HEK293T (cell line): ENCODE measurements around the gene PPP1R15B.
"Not testable (repeated sequence)": the region's sequence is repeated elsewhere in the genome, so short reads cannot be mapped to it uniquely, and the experiment has no call there.

Source experiments
- CTCF ChIA-PET: fragments of 350-600 bp; formaldehyde crosslinking; extraction: SDS; loops from one replicate; lab custom pipeline; 2021; ENCODE audit warnings: antibody characterized with exemption, inconsistent platforms; lab: Yijun Ruan, JAX
- POLR2A ChIA-PET: fragments of 350-600 bp; formaldehyde crosslinking; extraction: SDS; loops from one replicate; lab custom pipeline; 2020; ENCODE audit warnings: antibody characterized with exemption, inconsistent platforms; lab: Yijun Ruan, JAX
- DNase-seq: peaks from one replicate; pipeline ENCODE4 v3.0.0; 2012; ENCODE audit warnings: mixed read lengths; ENCODE audit errors: extremely low spot score
- ARNT ChIP-seq: fragments of 450-650 bp; IDR thresholded peaks from 2 replicates; pipeline ENCODE4 v1.6.1; 2017; ENCODE audit warnings: mild to moderate bottlenecking
- BHLHE40 ChIP-seq: fragments of 450-650 bp; IDR thresholded peaks from 2 replicates; pipeline ENCODE4 v1.6.1; 2016; ENCODE audit warnings: mild to moderate bottlenecking, moderate library complexity, borderline replicate concordance
- CTBP1 ChIP-seq: fragments of 450-650 bp; IDR thresholded peaks from 2 replicates; pipeline ENCODE4 v1.6.1; 2016; ENCODE audit warnings: borderline replicate concordance
- ELF4 ChIP-seq: fragments of 450-650 bp; IDR thresholded peaks from 2 replicates; pipeline ENCODE4 v1.6.1; 2017; ENCODE audit warnings: antibody characterized with exemption
- FOXA1 ChIP-seq: fragments of 450-650 bp; IDR thresholded peaks from 2 replicates; pipeline ENCODE4 v1.6.1; 2016; ENCODE audit warnings: mild to moderate bottlenecking
- FOXK2 ChIP-seq: fragments of 450-650 bp; IDR thresholded peaks from 2 replicates; pipeline ENCODE4 v1.6.1; 2016; ENCODE audit warnings: mild to moderate bottlenecking
- FOXM1 ChIP-seq: fragments of 450-650 bp; IDR thresholded peaks from 2 replicates; pipeline ENCODE4 v1.6.1; 2017; ENCODE audit warnings: mild to moderate bottlenecking, borderline replicate concordance
- HDGF ChIP-seq: fragments of 450-650 bp; IDR thresholded peaks from 2 replicates; pipeline ENCODE4 v1.6.1; 2017; ENCODE audit warnings: antibody characterized with exemption, borderline replicate concordance
- L3MBTL2 ChIP-seq: fragments of 450-650 bp; conservative IDR thresholded peaks from 2 replicates; pipeline ENCODE4 v1.6.1; 2016; ENCODE audit warnings: mild to moderate bottlenecking
- LEF1 ChIP-seq: fragments of 450-650 bp; IDR thresholded peaks from 2 replicates; pipeline ENCODE4 v1.6.1; 2017; ENCODE audit warnings: mild to moderate bottlenecking, borderline replicate concordance
- NFRKB ChIP-seq: fragments of 450-650 bp; IDR thresholded peaks from 2 replicates; pipeline ENCODE4 v1.6.1; 2016; ENCODE audit warnings: mild to moderate bottlenecking, moderate library complexity
- PKNOX1 ChIP-seq: fragments of 450-650 bp; IDR thresholded peaks from 2 replicates; pipeline ENCODE4 v1.6.1; 2016
- SP1 ChIP-seq: fragments of 450-650 bp; IDR thresholded peaks from 2 replicates; pipeline ENCODE4 v1.6.1; 2017
- SUZ12 ChIP-seq: fragments of 450-650 bp; IDR thresholded peaks from 2 replicates; pipeline ENCODE4 v1.6.1; 2016; ENCODE audit warnings: mild to moderate bottlenecking
- TARDBP ChIP-seq: fragments of 450-650 bp; IDR thresholded peaks from 2 replicates; pipeline ENCODE4 v1.6.1; 2016
- ZNF384 ChIP-seq: fragments of 450-650 bp; IDR thresholded peaks from 2 replicates; pipeline ENCODE4 v1.6.1; 2016

Gene PPP1R15B

GRCh38 chr1:204426035-204426436 lies 14.4 kb upstream of the PPP1R15B start:
- TF ChIP-seq ARNT (no peak), FOXM1 (no peak), BHLHE40 (no peak), CTBP1 (no peak), SUZ12 (no peak), TARDBP (no peak), HDGF (no peak), L3MBTL2 (no peak), FOXA1 (no peak), FOXK2 (no peak)
- CTCF ChIA-PET, result no interaction called here
- POLR2A ChIA-PET, result no interaction called here
- no peak for DNase-seq

- no peak for DNase-seq
- ChIA-PET POLR2A (no interaction called here), CTCF (no interaction called here)
- no peak for TF ChIP-seq SP1
- TF ChIP-seq ARNT, result no peak
- TF ChIP-seq FOXK2, result no peak
- no peak for TF ChIP-seq ZNF384
- TF ChIP-seq BHLHE40, result no peak
- TF ChIP-seq FOXA1, result no peak
- TF ChIP-seq NFRKB, result no peak
- TF ChIP-seq FOXM1, result no peak
- no peak for TF ChIP-seq HDGF
- TF ChIP-seq L3MBTL2, result no peak
- TF ChIP-seq LEF1, result no peak
- no peak for TF ChIP-seq SUZ12
- no peak for TF ChIP-seq TARDBP
- no peak for TF ChIP-seq ELF4
- no peak for TF ChIP-seq PKNOX1
Measured at GRCh38 chr1:204424621-204425020, 13.0 kb upstream of the PPP1R15B start.

GRCh38 chr1:204422061-204422705 lies 10.6 kb upstream of the PPP1R15B start:
- DNase-seq, POLR2A ChIA-PET: not testable (repeated sequence)
- CTCF ChIA-PET, result interaction anchor here (0.9 to 1.3 kb wide), 3 partner anchors 9 to 25 kb away, joined by 3 to 7 read pairs (median 7); no protein-coding TSS in a partner anchor

- DNase-seq, result no peak
- TF ChIP-seq ZNF384, result peak; percentile 37; the same call in 1 of the 2 replicates
- TF ChIP-seq HDGF, result no peak
- ChIA-PET POLR2A (no interaction called here), CTCF (interaction anchor here (0.9 kb wide), 1 partner anchor 10 kb away, joined by 7 read pairs; no protein-coding TSS in a partner anchor)
Measured at GRCh38 chr1:204421441-204421840, 9.8 kb upstream of the PPP1R15B start.

GRCh38 chr1:204420039-204421004 lies 8.7 kb upstream of the PPP1R15B start:
- ChIA-PET CTCF (interaction anchor here (0.8 to 2.2 kb wide), 2 partner anchors 22 to 83 kb away, joined by 3 to 5 read pairs; no protein-coding TSS in a partner anchor), POLR2A (no interaction called here)
- DNase-seq, result no peak
- TF ChIP-seq ZNF384 (0 out of 2 replicates have a peak, but pooled peaks have one; percentile 57), LEF1 (no peak)

GRCh38 chr1:204419064-204419403 lies 7.4 kb upstream of the PPP1R15B start:
- TF ChIP-seq LEF1, result no peak
- TF ChIP-seq L3MBTL2, result no peak
- TF ChIP-seq FOXA1, result no peak
- no peak for TF ChIP-seq NFRKB
- no peak for TF ChIP-seq ZNF384
- TF ChIP-seq ELF4, result no peak
- no peak for TF ChIP-seq CTBP1
- TF ChIP-seq FOXM1, result no peak
- POLR2A ChIA-PET, result no interaction called here
- DNase-seq, result no peak
- CTCF ChIA-PET, result interaction anchor here (2.2 kb wide), 1 partner anchor 21 kb away, joined by 5 read pairs; no protein-coding TSS in a partner anchor

GRCh38 chr1:204418174-204419063 lies 6.8 kb upstream of the PPP1R15B start:
- no peak for TF ChIP-seq TARDBP
- no peak for TF ChIP-seq ARNT
- TF ChIP-seq FOXA1, result no peak
- TF ChIP-seq BHLHE40, result no peak
- no peak for TF ChIP-seq FOXM1
- no peak for TF ChIP-seq CTBP1
- TF ChIP-seq PKNOX1, result no peak
- no peak for TF ChIP-seq ELF4
- no peak for TF ChIP-seq L3MBTL2
- no peak for TF ChIP-seq NFRKB
- no peak for TF ChIP-seq FOXK2
- no peak for TF ChIP-seq ZNF384
- TF ChIP-seq LEF1, result no peak
- no peak for TF ChIP-seq SP1
- TF ChIP-seq HDGF, result no peak
- TF ChIP-seq SUZ12, result no peak
- ChIA-PET POLR2A (interaction anchor here (1.5 to 2.1 kb wide), 4 partner anchors 20 to 98 kb away, joined by 5 to 15 read pairs (median 8); partner anchors contain the start of gene MDM4), CTCF (interaction anchor here (1.7 to 2.2 kb wide), 3 partner anchors 12 to 20 kb away, joined by 5 to 11 read pairs (median 10); no protein-coding TSS in a partner anchor)
- DNase-seq, result no peak
